Endothelial cell of umbilical vein (primary cell): ENCODE measurements around the gene SHROOM4. TPM values are rescaled to one million over a fixed set of nuclear protein-coding genes. Genes with fewer than 3 reads are reported as not detected.

Experiments
- BruUV-seq: library from RNA; stranded (reverse); fragments of 400-500 nt; replicated peaks from 2 replicates; lab custom pipeline; 2021; lab: Mats Ljungman, UMichigan
- CTCF ChIA-PET: fragments of 300-600, 350-600 bp; sonication (Branson Sonifier 250); formaldehyde crosslinking; loops from one replicate; lab custom pipeline; 2021; ENCODE audit warnings: antibody characterized with exemption, inconsistent platforms; lab: Charles Lee
- POLR2A ChIA-PET: fragments of 300-600, 350-600 bp; sonication (Branson Sonifier 250); formaldehyde crosslinking; loops from one replicate; lab custom pipeline; 2021; ENCODE audit warnings: antibody characterized with exemption, inconsistent platforms; lab: Charles Lee
- DNase-seq: peaks from one replicate; pipeline ENCODE4 v3.0.0-alpha.2; 2011; ENCODE audit warnings: low read depth, low spot score
- FAIRE-seq: peaks from 2 replicates; lab custom pipeline; 2011; peaks lifted over from hg19 to GRCh38; lab: Jason Lieb, UNC
- H2AFZ ChIP-seq: 2 replicates; pipeline ENCODE4 v1.6.0; 2012; ENCODE audit warnings: low read depth, low read length, control low read depth, inconsistent platforms
- H3K27ac ChIP-seq: 2 replicates; pipeline ENCODE4 v1.5.1; 2011; ENCODE audit warnings: low read depth, mild to moderate bottlenecking, control low read depth, low read length, moderate library complexity; ENCODE audit not compliant: insufficient read depth
- H3K27me3 ChIP-seq, 2 experiments: 2 replicates each; pipeline versions ENCODE4 v1.6.0 to v1.6.1; 2011; ENCODE audit warnings: low read length in 2 of 2, mixed read lengths in 1 of 2; ENCODE audit not compliant: control insufficient read depth in 2 of 2, insufficient read depth in 2 of 2
- H3K36me3 ChIP-seq, 2 experiments: 2 replicates in 1 of 2; 3 replicates in 1 of 2; pipeline ENCODE4 v1.5.1; 2011; ENCODE audit warnings: low read length in 2 of 2, mild to moderate bottlenecking in 1 of 2, moderate library complexity in 1 of 2; ENCODE audit not compliant: control insufficient read depth in 2 of 2, insufficient read depth in 2 of 2; ENCODE audit errors: extremely low read depth in 1 of 2
- H3K4me1 ChIP-seq: 3 replicates; pipeline ENCODE4 v1.5.1; 2011; ENCODE audit warnings: mild to moderate bottlenecking, low read length; ENCODE audit not compliant: control insufficient read depth, insufficient read depth; ENCODE audit errors: extremely low read depth
- H3K4me2 ChIP-seq: 2 replicates; pipeline ENCODE4 v1.6.1; 2011; ENCODE audit warnings: low read length, control low read depth, mixed read lengths; ENCODE audit not compliant: insufficient read depth
- H3K4me3 ChIP-seq, 3 experiments: fragments of 200-600 bp in 1 of 3; sonication (generic), shearing (Covaris generic) in 1 of 3; replicated peaks in 1 of 3; 2 replicates each; pipeline ENCODE4 v1.5.1; 2011 to 2016; ENCODE audit warnings: control low read depth in 3 of 3, low read length in 3 of 3, mild to moderate bottlenecking in 2 of 3, inconsistent platforms in 1 of 3, low read depth in 1 of 3, moderate library complexity in 1 of 3; ENCODE audit not compliant: insufficient read depth in 1 of 3
- H3K79me2 ChIP-seq: 2 replicates; pipeline ENCODE4 v1.6.0; 2012; ENCODE audit warnings: low read length, inconsistent platforms; ENCODE audit not compliant: control insufficient read depth, insufficient read depth
- H3K9ac ChIP-seq: replicated peaks from 2 replicates; pipeline ENCODE3; 2011; ENCODE audit warnings: low read length, control low read depth; ENCODE audit not compliant: insufficient read depth; ENCODE audit errors: extremely low read depth
- H3K9me1 ChIP-seq: replicated peaks from 3 replicates; pipeline ENCODE4 v1.6.0; 2011; ENCODE audit warnings: mild to moderate bottlenecking, low read length; ENCODE audit not compliant: control insufficient read depth, insufficient read depth; ENCODE audit errors: extremely low read depth
- H3K9me3 ChIP-seq: replicated peaks from 2 replicates; pipeline ENCODE4 v1.5.1; 2012; ENCODE audit warnings: low read length, inconsistent platforms; ENCODE audit not compliant: control insufficient read depth, insufficient read depth
- H4K20me1 ChIP-seq: replicated peaks from 2 replicates; pipeline ENCODE3; 2011; ENCODE audit warnings: mild to moderate bottlenecking, low read length; ENCODE audit not compliant: control insufficient read depth, insufficient read depth; ENCODE audit errors: extremely low read depth
- CTCF ChIP-seq, 2 donors: IDR thresholded peaks; 1 replicate in 1 of 2; 2 replicates in 1 of 2; pipeline ENCODE4 v1.5.1; 2011; ENCODE audit warnings: low read length in 2 of 2, mild to moderate bottlenecking in 2 of 2, moderate library complexity in 2 of 2, control low read depth in 1 of 2, inconsistent platforms in 1 of 2, low read depth in 1 of 2; ENCODE audit not compliant: insufficient read depth in 1 of 2; ENCODE audit errors: extremely low read depth in 1 of 2
- FOS ChIP-seq: IDR thresholded peaks from 2 replicates; pipeline ENCODE4 v1.6.1; 2011; ENCODE audit warnings: mild to moderate bottlenecking, low read length, moderate library complexity, borderline replicate concordance; ENCODE audit not compliant: insufficient read depth
- GATA2 ChIP-seq: IDR thresholded peaks from 2 replicates; pipeline ENCODE4 v1.7.0; 2011; ENCODE audit warnings: low read depth, mild to moderate bottlenecking, moderate library complexity, mixed read lengths, low read length; ENCODE audit not compliant: insufficient read length, insufficient read depth
- JUN ChIP-seq: IDR thresholded peaks from 2 replicates; pipeline ENCODE4 v1.6.1; 2011; ENCODE audit warnings: borderline replicate concordance, low read depth; ENCODE audit not compliant: insufficient read length, insufficient read depth
- MYC ChIP-seq: IDR thresholded peaks from one replicate; pipeline ENCODE4 v1.6.1; 2011; ENCODE audit warnings: mild to moderate bottlenecking, low read depth, low read length
- POLR2A ChIP-seq: IDR thresholded peaks from 2 replicates; pipeline ENCODE4 v1.6.1; 2012; ENCODE audit warnings: low read depth, mild to moderate bottlenecking, control low read depth, low read length
- dilution Hi-C: fragments of 300-500 bp; cut with MboI; formaldehyde crosslinking; loops from one replicate; pipeline ENCODE4 v1.15.0; 2019; ENCODE audit warnings: low sequenced_read_pairs; ENCODE audit not compliant: extremely low pct_ligation_motif_present
- intact Hi-C: fragments of 100-400 bp; cut with micrococcal nuclease; formaldehyde crosslinking; loops from one replicate; pipeline ENCODE4 v1.10.0; 2022
- polyA plus RNA-seq, 4 experiments: library from polyadenylated mRNA; depleted of rRNA in 3 of 4; stranded (reverse) in 3 of 4; unstranded in 1 of 4; fragments of >200 nt; gene quantifications; 2 replicates each; pipeline versions ENCODE4 v1.2.1 to v1.2.3, GENCODE V29; 2011 to 2012; ENCODE audit warnings: missing spikeins in 1 of 4
- small RNA-seq: library from RNA; depleted of rRNA; stranded (forward); fragments of <200 nt; gene quantifications from one replicate; pipeline ENCODE3, GENCODE V24; 2012; ENCODE audit warnings: low replicate concordance, low read depth; ENCODE audit not compliant: insufficient read depth, insufficient read length
- total RNA-seq: library from RNA; stranded (reverse); gene quantifications from 2 replicates; pipeline ENCODE4 v1.2.3, GENCODE V29; 2021

SHROOM4 gene
- total and polyA plus RNA-seq, 2 donors (not counting 3 experiments of a cell fraction or from before 2014, with no cell fraction given) = 29.7 to 57.5 TPM

GRCh38 chrX:50565718-50566117 is 248.3 kb downstream of the SHROOM4 start:
- Histone ChIP-seq H3K9me1 (no peaks in the 10 kb centered on the region), H2AFZ (no peak overlapping the region), H3K4me1 (no peaks in the 10 kb centered on the region), H3K79me2 (no peaks in the 10 kb centered on the region), H3K9ac (no peak overlapping the region), H3K4me2 (no peak overlapping the region), H3K9me3 (no peaks in the 10 kb centered on the region), H3K4me3 (no peak overlapping the region), H4K20me1 (no peaks in the 10 kb centered on the region), H3K36me3 (no peaks in the 10 kb centered on the region), H3K27me3 (no peaks in the 10 kb centered on the region), H3K27ac (no peak overlapping the region)
- DNase-seq (no peak), FAIRE-seq (no peak)
- dilution Hi-C loops = no loop called here
- CTCF ChIA-PET = no interaction called here
- intact Hi-C loops = no loop called here
- TF ChIP-seq GATA2 = no peak
- TF ChIP-seq JUN = no peak
- no peak for TF ChIP-seq CTCF (IDR thresholded peaks at IDR 0.05; ENCODE audit: extremely low read depth in 1 of 2, insufficient read depth in 1 of 2, low read depth in 1 of 2, low read length in 2 of 2)
- TF ChIP-seq FOS = no peak
- TF ChIP-seq POLR2A = no peak
- no peak for TF ChIP-seq MYC
- no TSS peak for BruUV-seq
- POLR2A ChIA-PET = no interaction called here

Small RNA genes within 50 kb of the gene (small RNA-seq; reads per million reads assigned to genes)
- not detected for gene RNU6-935P

Other genes with a start within 250 kb of the SHROOM4 start
- not detected in 2 replicates for gene BMP15, start 96.5 kb upstream of the SHROOM4 start, total RNA-seq
- gene BMP15, start 96.5 kb upstream of the SHROOM4 start, polyA plus RNA-seq = not detected in 2 replicates